ENCODE results near the gene WDR27. TPM values are rescaled to one million over a fixed set of nuclear protein-coding genes. Genes with fewer than 3 reads are reported as not detected.

The WDR27 gene
- total RNA-seq, 3 donors from 2014 or later = 30.9 to 60.5 (median 49.1) TPM

GRCh38 chr6:169456840-169457239, 245.0 kb downstream of the WDR27 start:
- H3K9me3 ChIP-seq = no peaks in the 10 kb centered on the region
- intact Hi-C loops (cut with DNase I, micrococcal nuclease) = no loop called here
- H3K4me3 ChIP-seq = no peak overlapping the region
- H3K36me3 ChIP-seq (ENCODE audit: low read depth) = no peaks in the 10 kb centered on the region
- TF ChIP-seq CTCF (IDR thresholded peaks at IDR 0.05) = no peak
- no peaks in the 10 kb centered on the region for H3K4me1 ChIP-seq (ENCODE audit: low read depth)
- no peak for ATAC-seq
- DNase-seq = no peak

- no peaks in the 10 kb centered on the region for H3K9me3 ChIP-seq
- intact Hi-C loops (cut with DNase I, micrococcal nuclease) = no loop called here
- no peaks in the 10 kb centered on the region for H3K4me1 ChIP-seq (ENCODE audit: low read depth)
- no peak for ATAC-seq
- H3K36me3 ChIP-seq (ENCODE audit: low read depth) = no peaks in the 10 kb centered on the region
- no peak overlapping the region for H3K4me3 ChIP-seq
- no peak for DNase-seq
- TF ChIP-seq CTCF (IDR thresholded peaks at IDR 0.05) = no peak
Measured at GRCh38 chr6:169455470-169455869, 246.4 kb downstream of the WDR27 start.

GRCh38 chr6:169454872-169455204, 247.0 kb downstream of the WDR27 start:
- Histone ChIP-seq H3K4me1 (ENCODE audit: low read depth) (no peaks in the 10 kb centered on the region), H3K9me3 (no peaks in the 10 kb centered on the region), H3K36me3 (ENCODE audit: low read depth) (no peaks in the 10 kb centered on the region), H3K4me3 (no peak overlapping the region)
- no peak for TF ChIP-seq CTCF (IDR thresholded peaks at IDR 0.05)
- DNase-seq (no peak), ATAC-seq (no peak)
- intact Hi-C loops (cut with DNase I, micrococcal nuclease) = no loop called here

GRCh38 chr6:169454204-169454871, 247.5 kb downstream of the WDR27 start:
- Histone ChIP-seq H3K9me3 (no peaks in the 10 kb centered on the region), H3K4me3 (no peak overlapping the region), H3K36me3 (ENCODE audit: low read depth) (no peaks in the 10 kb centered on the region), H3K4me1 (ENCODE audit: low read depth) (no peaks in the 10 kb centered on the region)
- TF ChIP-seq CTCF (IDR thresholded peaks at IDR 0.05) = no peak
- DNase-seq = no peak
- peak; percentile 38 for ATAC-seq
- intact Hi-C loops (cut with DNase I, micrococcal nuclease) = no loop called here

- TF ChIP-seq CTCF (IDR thresholded peaks at IDR 0.05) = no peak
- Histone ChIP-seq H3K4me1 (ENCODE audit: low read depth) (no peaks in the 10 kb centered on the region), H3K36me3 (ENCODE audit: low read depth) (no peaks in the 10 kb centered on the region), H3K4me3 (no peak overlapping the region), H3K9me3 (no peaks in the 10 kb centered on the region)
- intact Hi-C loops (cut with DNase I, micrococcal nuclease) = no loop called here
- ATAC-seq (no peak), DNase-seq (no peak)
Measured at GRCh38 chr6:169452869-169453620, 248.8 kb downstream of the WDR27 start.

All from mucosa of descending colon (tissue), 3 donors.